Right kidney (tissue), 1 donor: Measurements from ENCODE around the gene VIP.

Experiments
- DNase-seq: peaks from one replicate; pipeline ENCODE4 v3.0.0-alpha.2; 2016

VIP gene

DNA sequence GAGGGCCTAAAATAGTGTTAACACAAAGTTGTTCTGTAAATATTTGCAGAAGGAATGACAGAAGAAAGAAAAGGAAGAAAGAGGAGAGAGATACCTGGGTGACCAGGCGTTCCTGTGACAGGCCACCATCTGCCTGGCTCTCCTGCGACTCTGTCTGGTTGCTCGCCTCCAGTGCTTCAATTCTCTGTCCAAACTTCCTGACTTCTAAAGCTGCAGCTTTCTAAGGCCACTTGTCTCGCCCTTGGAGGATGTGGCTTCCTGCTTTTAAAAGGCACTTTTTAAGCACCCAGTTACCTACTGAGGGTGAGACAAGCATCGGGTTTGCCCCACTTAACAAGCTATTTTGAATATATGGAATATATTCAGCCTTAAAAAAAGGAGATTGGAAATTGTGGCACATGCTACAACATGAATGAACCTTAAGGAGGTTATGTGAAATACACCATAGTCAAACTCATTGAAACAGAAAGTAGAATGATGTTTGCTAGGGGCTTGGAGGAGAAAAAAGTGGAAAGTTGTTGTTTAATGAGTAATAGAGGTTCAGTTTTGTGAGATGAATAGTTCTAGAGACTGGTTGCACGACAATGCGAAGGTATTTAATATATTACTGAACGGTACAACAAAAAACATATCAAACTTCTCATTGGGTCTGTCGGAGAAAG, 32.8 kb downstream of the VIP start:
- DNase-seq = no peak

DNA sequence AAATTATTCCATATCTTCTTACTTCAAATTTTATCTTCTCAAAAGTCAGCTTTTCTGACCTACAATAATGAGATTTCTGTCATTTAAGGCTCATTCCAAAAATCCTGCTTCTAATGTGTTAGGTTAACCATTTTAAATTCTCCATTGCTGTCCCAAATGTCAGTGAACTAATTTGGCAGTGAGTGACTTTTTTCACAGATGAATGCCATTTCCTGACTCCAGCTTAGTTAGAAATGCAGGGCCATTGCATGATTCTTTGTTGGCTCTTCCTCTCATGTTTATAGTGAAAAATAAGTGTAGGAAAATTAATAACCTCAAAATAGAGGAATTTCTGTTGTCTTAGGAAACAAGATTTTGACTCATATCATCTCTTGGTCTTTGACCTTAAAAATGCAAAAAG, 44.1 kb downstream of the VIP start:
- no peak for DNase-seq

DNA sequence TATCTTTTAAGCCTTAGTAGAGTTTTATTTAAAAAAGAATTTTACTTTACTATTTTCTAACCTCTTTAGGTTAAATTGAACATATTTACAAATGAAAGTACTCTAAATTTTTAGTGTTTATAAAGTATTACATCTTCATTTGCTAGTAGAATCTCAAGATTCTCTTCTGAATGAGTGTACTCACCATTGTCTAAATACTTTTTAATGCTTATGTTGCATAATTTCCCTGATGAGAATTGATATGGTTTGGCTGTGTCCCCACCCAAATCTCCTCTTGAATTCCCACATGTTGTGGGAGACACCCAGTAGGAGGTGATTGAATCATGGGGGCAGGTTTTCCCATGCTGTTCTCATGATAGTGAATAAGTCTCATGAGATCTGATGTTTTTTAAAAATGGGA, 53.6 kb downstream of the VIP start:
- no peak for DNase-seq
